Measurements from ENCODE around the gene RABGAP1L. TPM values are rescaled to one million over a fixed set of nuclear protein-coding genes. Genes with fewer than 3 reads are reported as not detected.
"Not testable (repeated sequence)": the region's sequence is repeated elsewhere in the genome, so short reads cannot be mapped to it uniquely, and the experiment has no call there.

RABGAP1L gene
- polyA plus RNA-seq, 1 donor (not counting 4 experiments of a cell fraction or from before 2014, with no cell fraction given), result 24.2 TPM

GRCh38 chr1:174894117-174894762 is 734.9 kb downstream of the RABGAP1L start:
- no peaks in the 10 kb centered on the region for H3K79me2 ChIP-seq (ENCODE audit: control insufficient read depth, insufficient read depth, low read length)
- H3K4me3 ChIP-seq (ENCODE audit: control insufficient read depth in 2 of 3, extremely low read depth in 1 of 3, insufficient read depth in 2 of 3, low read depth in 1 of 3, low read length in 3 of 3), result no peak overlapping the region
- H3K27ac ChIP-seq (ENCODE audit: control insufficient read depth, insufficient read depth, low read length), result no peak overlapping the region
- H3K4me2 ChIP-seq (ENCODE audit: control insufficient read depth, extremely low read depth, insufficient read depth, low read depth, low read length), result no peak overlapping the region
- no peak for DNase-seq (ENCODE audit: low read depth, low spot score)
- no peak overlapping the region for H2AFZ ChIP-seq (ENCODE audit: control insufficient read depth, low read length)
- dilution Hi-C loops (cut with MboI; ENCODE audit: extremely low pct_ligation_motif_present, low sequenced_read_pairs), result no loop called here
- TF ChIP-seq EZH2 (IDR thresholded peaks at IDR 0.05; ENCODE audit: low read length), result no peak
- TF ChIP-seq CTCF (optimal IDR thresholded peaks at IDR 0.05 in 1 of 3, IDR thresholded peaks at IDR 0.05 in 1 of 3, conservative IDR thresholded peaks at IDR 0.05 in 1 of 3; ENCODE audit: extremely low read depth in 1 of 3, insufficient read depth in 2 of 3, low read length in 3 of 3), result no peak
- H3K4me1 ChIP-seq (ENCODE audit: control insufficient read depth, extremely low read depth, insufficient read depth, low read length), result no peaks in the 10 kb centered on the region
- no peak for FAIRE-seq
- H3K9me1 ChIP-seq (ENCODE audit: control insufficient read depth, extremely low read depth, insufficient read depth, low read length), result no peaks in the 10 kb centered on the region
- no peak overlapping the region for H3K9ac ChIP-seq (ENCODE audit: control insufficient read depth, extremely low read depth, insufficient read depth, low read length)
- no peaks in the 10 kb centered on the region for H3K36me3 ChIP-seq (ENCODE audit: control insufficient read depth in 2 of 2, extremely low read depth in 1 of 2, insufficient read depth in 2 of 2, low read length in 2 of 2)
- H4K20me1 ChIP-seq (ENCODE audit: control insufficient read depth, extremely low read depth, insufficient read depth, low read length), result no peaks in the 10 kb centered on the region
- no peaks in the 10 kb centered on the region for H3K27me3 ChIP-seq (ENCODE audit: control insufficient read depth, extremely low read depth, insufficient read depth, low read length)
- H3K9me3 ChIP-seq (ENCODE audit: control insufficient read depth, low read depth, low read length), result no peaks in the 10 kb centered on the region

GRCh38 chr1:174895610-174896009 is 736.3 kb downstream of the RABGAP1L start:
- H3K36me3 ChIP-seq (ENCODE audit: control insufficient read depth in 2 of 2, extremely low read depth in 1 of 2, insufficient read depth in 2 of 2, low read length in 2 of 2); H3K9ac ChIP-seq (ENCODE audit: control insufficient read depth, extremely low read depth, insufficient read depth, low read length); H3K4me2 ChIP-seq (ENCODE audit: control insufficient read depth, extremely low read depth, insufficient read depth, low read depth, low read length); H3K9me3 ChIP-seq (ENCODE audit: control insufficient read depth, low read depth, low read length); H3K27ac ChIP-seq (ENCODE audit: control insufficient read depth, insufficient read depth, low read length); dilution Hi-C loops (cut with MboI; ENCODE audit: extremely low pct_ligation_motif_present, low sequenced_read_pairs); H3K4me3 ChIP-seq (ENCODE audit: control insufficient read depth in 2 of 3, extremely low read depth in 1 of 3, insufficient read depth in 2 of 3, low read depth in 1 of 3, low read length in 3 of 3); H3K9me1 ChIP-seq (ENCODE audit: control insufficient read depth, extremely low read depth, insufficient read depth, low read length); H3K27me3 ChIP-seq (ENCODE audit: control insufficient read depth, extremely low read depth, insufficient read depth, low read length); H3K4me1 ChIP-seq (ENCODE audit: control insufficient read depth, extremely low read depth, insufficient read depth, low read length); FAIRE-seq; DNase-seq (ENCODE audit: low read depth, low spot score); H4K20me1 ChIP-seq (ENCODE audit: control insufficient read depth, extremely low read depth, insufficient read depth, low read length); H2AFZ ChIP-seq (ENCODE audit: control insufficient read depth, low read length); H3K79me2 ChIP-seq (ENCODE audit: control insufficient read depth, insufficient read depth, low read length): not testable (repeated sequence)

All from keratinocyte (primary cell).